ENCODE data around the gene MTFP1.

The MTFP1 gene

DNA sequence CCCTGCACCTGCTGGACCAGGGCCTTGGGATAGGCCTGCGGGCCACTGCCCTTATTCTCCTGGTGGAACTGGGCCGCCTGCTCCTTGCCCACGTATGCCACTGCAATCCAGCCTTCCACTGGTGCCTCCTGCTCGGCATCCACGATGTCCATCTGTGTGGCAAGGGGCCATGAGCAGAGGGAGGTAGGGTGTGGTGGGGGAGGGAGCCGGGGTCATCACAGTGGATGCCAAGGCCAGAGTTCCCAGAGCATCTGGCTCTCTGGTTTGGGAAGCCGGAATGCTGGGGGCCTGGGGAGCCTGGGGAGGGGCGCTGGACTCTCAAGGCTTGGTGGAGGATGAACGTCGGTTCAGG, 39.0 kb upstream of the MTFP1 start:
- Histone ChIP-seq H3K27ac (ENCODE audit: low read depth, low read length, poor library complexity, severe bottlenecking) (no peak overlapping the region), H4K20me1 (ENCODE audit: insufficient read depth, low read length) (no peaks in the 10 kb centered on the region), H3K27me3 (ENCODE audit: insufficient read depth, low read length) (no peaks in the 10 kb centered on the region; the same call in 1 of the 2 replicates), H3K9me3 (ENCODE audit: low read length) (peaks cover 7% of the 10 kb centered on the region), H3K36me3 (ENCODE audit: insufficient read depth, low read length) (peaks cover 6% of the 10 kb centered on the region; the same call in 1 of the 2 replicates), H3F3A (ENCODE audit: insufficient read depth, low read length) (no peaks in the 10 kb centered on the region), H3K79me2 (ENCODE audit: insufficient read depth, low read length) (no peaks in the 10 kb centered on the region), H3K9me2 (ENCODE audit: low read depth, low read length) (no peaks in the 10 kb centered on the region), H3K9ac (ENCODE audit: low read length) (peak overlapping the region; percentile 50; the same call in 1 of the 2 replicates), H3K4me1 (ENCODE audit: insufficient read depth, low read length, severe bottlenecking) (peaks cover 15% of the 10 kb centered on the region), H3K4me3 (ENCODE audit: low read depth, low read length, poor library complexity, severe bottlenecking) (peak overlapping the region; percentile 52), H3K4me2 (ENCODE audit: low read length) (peak overlapping the region; percentile 63), H2AFZ (ENCODE audit: low read length) (no peak overlapping the region)
- TF ChIP-seq EZH2 (IDR thresholded peaks at IDR 0.05; ENCODE audit: borderline replicate concordance, low read length) (no peak), CTCF (IDR thresholded peaks at IDR 0.05; ENCODE audit: low read length) (no peak)

DNA sequence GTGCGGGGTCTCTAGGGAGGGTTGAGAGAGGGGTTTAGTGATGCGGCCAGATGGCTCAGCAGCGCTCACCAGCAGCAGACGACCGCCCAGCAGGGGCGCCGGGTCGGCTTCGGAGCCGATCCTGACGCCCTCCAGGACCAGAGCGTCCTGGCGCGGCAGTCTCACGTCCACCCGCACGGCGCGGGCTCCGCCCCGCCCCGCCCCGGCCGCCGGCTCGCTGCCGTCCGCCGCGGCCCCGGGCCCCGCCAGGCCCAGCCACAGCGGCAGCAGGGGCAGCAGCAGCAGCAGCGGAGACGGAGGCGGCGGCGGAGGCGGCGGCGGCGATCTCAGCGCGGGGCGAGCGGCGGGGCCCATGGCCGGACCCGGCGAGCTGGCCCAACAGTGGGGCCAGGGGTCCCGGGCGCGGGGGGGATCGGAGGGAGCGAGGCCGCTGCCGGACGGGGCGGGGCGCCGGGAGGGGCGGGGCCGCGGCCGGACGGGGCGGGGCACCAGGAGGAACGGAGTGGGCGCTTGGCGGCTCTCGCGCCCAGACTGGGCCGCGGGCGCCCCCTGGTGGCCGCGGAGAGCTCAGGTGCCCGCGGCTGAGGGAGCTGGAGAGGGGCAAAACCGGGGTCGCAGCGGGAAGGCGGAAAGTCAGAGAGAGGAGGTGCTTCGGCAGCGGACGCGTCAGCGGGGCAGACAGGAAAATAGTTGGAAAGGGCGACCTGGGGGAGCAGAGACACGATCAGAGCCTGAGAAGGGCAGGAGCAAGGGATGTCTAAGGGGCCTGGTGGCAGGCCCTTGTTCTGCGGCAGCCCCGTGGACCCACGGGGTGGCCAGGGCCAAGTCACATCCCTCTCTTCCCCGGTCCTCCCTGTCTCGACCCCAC, 38.4 kb upstream of the MTFP1 start, which contains the start of gene RNF215:
TSS of gene RNF215 (minus strand) at position 452 of the 868 bp plus-strand sequence. CDS start at position 354, 98 bp downstream.
- H3K27ac ChIP-seq (ENCODE audit: low read depth, low read length, poor library complexity, severe bottlenecking): no peak within 1 kb of the TSS
- peak within 1 kb of the TSS; percentile 52 for H3K4me3 ChIP-seq (ENCODE audit: low read depth, low read length, poor library complexity, severe bottlenecking)
- H3K9me3 ChIP-seq (ENCODE audit: low read length): peaks cover 7% of the 10 kb centered on the region
- TF ChIP-seq CTCF (IDR thresholded peaks at IDR 0.05; ENCODE audit: low read length) (peak; percentile 77), EZH2 (IDR thresholded peaks at IDR 0.05; ENCODE audit: borderline replicate concordance, low read length) (no peak)
- H3K36me3 ChIP-seq (ENCODE audit: insufficient read depth, low read length): peaks cover 6% of the 10 kb centered on the region; the same call in 1 of the 2 replicates
- peaks cover 20% of the 10 kb centered on the region for H3K4me1 ChIP-seq (ENCODE audit: insufficient read depth, low read length, severe bottlenecking)
- 0 out of 2 replicates have a peak within 1 kb of the TSS, but pooled peaks have one; percentile 63 for H2AFZ ChIP-seq (ENCODE audit: low read length)
- H3K4me2 ChIP-seq (ENCODE audit: low read length): peak within 1 kb of the TSS; percentile 68
- H4K20me1 ChIP-seq (ENCODE audit: insufficient read depth, low read length): no peaks in the 10 kb centered on the region
- H3K27me3 ChIP-seq (ENCODE audit: insufficient read depth, low read length): no peaks in the 10 kb centered on the region; the same call in 1 of the 2 replicates
- H3K9me2 ChIP-seq (ENCODE audit: low read depth, low read length): no peaks in the 10 kb centered on the region
- no peaks in the 10 kb centered on the region for H3K79me2 ChIP-seq (ENCODE audit: insufficient read depth, low read length)
- H3K9ac ChIP-seq (ENCODE audit: low read length): peak within 1 kb of the TSS; percentile 50; the same call in 1 of the 2 replicates
- H3F3A ChIP-seq (ENCODE audit: insufficient read depth, low read length): no peaks in the 10 kb centered on the region

- peaks cover 6% of the 10 kb centered on the region; the same call in 1 of the 2 replicates for H3K36me3 ChIP-seq (ENCODE audit: insufficient read depth, low read length)
- no peak overlapping the region for H3K4me3 ChIP-seq (ENCODE audit: low read depth, low read length, poor library complexity, severe bottlenecking)
- peak; percentile 90 for TF ChIP-seq CTCF (IDR thresholded peaks at IDR 0.05; ENCODE audit: low read length)
- TF ChIP-seq EZH2 (IDR thresholded peaks at IDR 0.05; ENCODE audit: borderline replicate concordance, low read length): no peak
- H3K9ac ChIP-seq (ENCODE audit: low read length): peak overlapping the region; percentile 37; the same call in 1 of the 2 replicates
- no peaks in the 10 kb centered on the region; the same call in 1 of the 2 replicates for H3K27me3 ChIP-seq (ENCODE audit: insufficient read depth, low read length)
- no peaks in the 10 kb centered on the region for H4K20me1 ChIP-seq (ENCODE audit: insufficient read depth, low read length)
- peaks cover 7% of the 10 kb centered on the region for H3K9me3 ChIP-seq (ENCODE audit: low read length)
- H3K79me2 ChIP-seq (ENCODE audit: insufficient read depth, low read length): no peaks in the 10 kb centered on the region
- H3K4me2 ChIP-seq (ENCODE audit: low read length): peak overlapping the region; percentile 26; the same call in 1 of the 2 replicates
- H3K9me2 ChIP-seq (ENCODE audit: low read depth, low read length): no peaks in the 10 kb centered on the region
- H3K27ac ChIP-seq (ENCODE audit: low read depth, low read length, poor library complexity, severe bottlenecking): peak overlapping the region; percentile 64
- no peaks in the 10 kb centered on the region for H3F3A ChIP-seq (ENCODE audit: insufficient read depth, low read length)
- H3K4me1 ChIP-seq (ENCODE audit: insufficient read depth, low read length, severe bottlenecking): peaks cover 33% of the 10 kb centered on the region
- no peak overlapping the region for H2AFZ ChIP-seq (ENCODE audit: low read length)
These were observed 34.4 kb upstream of the MTFP1 start for GRCh38 chr22:30390974-30391691.

Measured in OCI-LY1 (cell line).